Natural killer cell (primary cell): ENCODE measurements around the gene ASIC2. TPM values are rescaled to one million over a fixed set of nuclear protein-coding genes. Genes with fewer than 3 reads are reported as not detected.
"Not testable (repeated sequence)": the region's sequence is repeated elsewhere in the genome, so short reads cannot be mapped to it uniquely, and the experiment has no call there.

Experiments used
- ATAC-seq, 3 donors: fragments of 150-1000 bp in 2 of 3; fragments of 200-7000 bp in 1 of 3; cut with Tn5 transposase; 1 replicate in 1 of 3; 2 replicates in 2 of 3; pipeline ENCODE4 v1.10.0; 2021; ENCODE audit warnings: mild to moderate bottlenecking in 2 of 3, moderate library complexity in 2 of 3
- DNase-seq, 2 donors: peaks; one replicate each; pipeline versions ENCODE4 v3.0.0 to v3.0.0-alpha.2; 2013 to 2021; ENCODE audit warnings: mixed read lengths in 1 of 2
- H3K27ac ChIP-seq: one replicate; pipeline ENCODE4 v1.5.1; 2013; ENCODE audit warnings: mild to moderate bottlenecking, low read length
- H3K27me3 ChIP-seq: one replicate; pipeline ENCODE4 v1.6.1; 2013; ENCODE audit warnings: low read length; ENCODE audit not compliant: control insufficient read depth, insufficient read depth
- H3K36me3 ChIP-seq: one replicate; pipeline ENCODE4 v1.6.1; 2013; ENCODE audit warnings: low read length; ENCODE audit not compliant: control insufficient read depth, insufficient read depth
- H3K4me1 ChIP-seq: one replicate; pipeline ENCODE4 v1.6.1; 2013; ENCODE audit warnings: low read length; ENCODE audit not compliant: control insufficient read depth, insufficient read depth
- H3K4me3 ChIP-seq: one replicate; pipeline ENCODE4 v1.5.1; 2013; ENCODE audit warnings: low read length
- H3K9me3 ChIP-seq: one replicate; pipeline ENCODE4 v1.6.1; 2013; ENCODE audit warnings: low read length; ENCODE audit not compliant: control insufficient read depth, insufficient read depth
- H3K27ac Mint-ChIP-seq, 2 donors: one replicate each; pipeline ENCODE4 v1.8.0; 2022; ENCODE audit warnings: mild to moderate bottlenecking in 2 of 2, mixed read lengths in 2 of 2, moderate library complexity in 1 of 2
- H3K27me3 Mint-ChIP-seq, 2 donors: one replicate each; pipeline ENCODE4 v1.8.0; 2022; ENCODE audit warnings: low read depth in 2 of 2, mixed read lengths in 2 of 2
- H3K36me3 Mint-ChIP-seq: one replicate; pipeline ENCODE4 v1.8.0; 2022; ENCODE audit warnings: mixed read lengths
- H3K4me1 Mint-ChIP-seq, 2 donors: one replicate each; pipeline ENCODE4 v1.8.0; 2022; ENCODE audit warnings: mixed read lengths in 2 of 2
- H3K4me3 Mint-ChIP-seq: one replicate; pipeline ENCODE4 v1.8.0; 2022; ENCODE audit warnings: mild to moderate bottlenecking, moderate library complexity, mixed read lengths
- H3K9me3 Mint-ChIP-seq, 2 donors: one replicate each; pipeline ENCODE4 v1.8.0; 2022; ENCODE audit warnings: mixed read lengths in 2 of 2
- CTCF ChIP-seq: fragments of 200-600 bp; IDR thresholded peaks from one replicate; pipeline ENCODE4 v1.8.0; 2022; ENCODE audit warnings: antibody characterized with exemption
- WGBS: methylation state at CpG from one replicate; pipeline ENCODE4 v1.1.7; 2013; ENCODE audit warnings: missing lambda C conversion rate; ENCODE audit not compliant: insufficient coverage; 5-methylcytosine and 5-hydroxymethylcytosine counted together
- intact Hi-C: fragments of 100-400 bp; cut with micrococcal nuclease; formaldehyde crosslinking; loops from one replicate; pipeline ENCODE4 v1.14.2; 2022
- total RNA-seq, 4 donors: library from RNA; stranded (reverse); fragments of 120-200 nt in 1 of 4; gene quantifications; one replicate each; pipeline versions ENCODE4 v1.2.3 to v1.2.4, GENCODE V29; 2013 to 2022

ASIC2 gene
- total RNA-seq, 3 donors from 2014 or later (not counting 1 experiment from before 2014, with no cell fraction given), result not detected

GRCh38 chr17:32993977-32994376 is 299.1 kb downstream of the ASIC2 start:
- Mint-ChIP-seq H3K9me3 (peaks cover 0 to 2% of the 10 kb centered on the region in 2 donors), H3K27me3 (peaks cover 4 to 8% of the 10 kb centered on the region in 2 donors), H3K36me3 (no peaks in the 10 kb centered on the region), H3K27ac (no peak overlapping the region), H3K4me1 (peaks cover 5% of the 10 kb centered on the region in 2 donors), H3K4me3 (no peak overlapping the region)
- ATAC-seq, result no peak
- no peaks in the 10 kb centered on the region for H3K9me3 ChIP-seq
- WGBS, result 30% methylated on average over 7 of the region's 9 CpGs
- H3K27me3 ChIP-seq, result no peaks in the 10 kb centered on the region
- H3K4me1 ChIP-seq, result peaks cover 6% of the 10 kb centered on the region
- intact Hi-C loops, result no loop called here
- H3K27ac ChIP-seq, result no peak overlapping the region
- no peak for DNase-seq
- no peak for TF ChIP-seq CTCF
- H3K4me3 ChIP-seq, result no peak overlapping the region
- no peaks in the 10 kb centered on the region for H3K36me3 ChIP-seq

- H3K36me3 Mint-ChIP-seq, result peaks cover 8% of the 10 kb centered on the region
Observed at GRCh38 chr17:32992321-32993033, 300.6 kb downstream of the ASIC2 start.

DNA sequence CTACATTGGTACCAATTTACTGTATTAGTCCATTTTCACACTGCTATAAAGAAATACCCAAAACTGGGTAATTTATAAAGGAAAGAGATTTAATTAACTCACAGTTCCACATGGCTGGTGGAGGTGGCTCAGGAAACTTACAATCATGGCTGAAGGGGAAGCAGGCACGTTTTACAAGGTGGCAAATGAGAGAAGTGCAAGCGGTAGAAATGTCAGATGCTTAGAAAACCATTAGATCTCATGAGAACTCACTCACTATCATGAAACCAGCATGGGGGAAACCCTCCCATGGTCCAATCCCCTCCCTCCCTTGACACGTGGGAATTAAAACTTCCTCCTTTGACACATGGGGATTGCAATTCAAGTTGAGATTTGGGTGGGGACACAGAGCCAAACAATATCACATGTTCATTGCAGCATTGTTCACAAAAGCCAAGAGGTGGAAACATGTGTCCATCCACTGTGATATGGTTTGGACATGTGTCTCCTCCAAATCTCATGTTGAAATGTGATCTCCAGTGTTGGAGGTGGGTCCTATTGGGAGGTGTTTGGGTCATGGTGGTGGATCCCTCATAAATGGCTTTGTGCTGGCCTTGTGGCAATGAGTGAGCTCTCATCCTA is 304.5 kb downstream of the ASIC2 start:
- whole genome bisulfite sequencing, result 54% methylated on average over 3 of the region's 3 CpGs
- Mint-ChIP-seq H3K4me1 (no peaks in the 10 kb centered on the region), H3K36me3 (peaks cover 8% of the 10 kb centered on the region), H3K4me3 (no peak overlapping the region), H3K27ac (no peak overlapping the region), H3K9me3 (peaks cover 4 to 6% of the 10 kb centered on the region in 2 donors), H3K27me3 (peaks cover 3 to 14% of the 10 kb centered on the region in 2 donors)
- no peaks in the 10 kb centered on the region for H3K27me3 ChIP-seq
- ATAC-seq (no peak), DNase-seq (no peak)
- H3K27ac ChIP-seq, result no peak overlapping the region
- no peaks in the 10 kb centered on the region for H3K36me3 ChIP-seq
- peaks cover 3% of the 10 kb centered on the region for H3K9me3 ChIP-seq
- TF ChIP-seq CTCF, result no peak
- no peaks in the 10 kb centered on the region for H3K4me1 ChIP-seq
- intact Hi-C loops, result loop anchor here (10.0 kb wide), 1 partner anchor 56 kb away; no protein-coding TSS in a partner anchor
- H3K4me3 ChIP-seq, result no peak overlapping the region

More at GRCh38 chr17:32992321-32993033, 300.6 kb downstream of the ASIC2 start:
- Mint-ChIP-seq H3K9me3 (peaks cover 4 to 6% of the 10 kb centered on the region in 2 donors), H3K27ac (no peak overlapping the region), H3K27me3 (peaks cover 0 to 3% of the 10 kb centered on the region in 2 donors), H3K4me1 (no peaks in the 10 kb centered on the region), H3K4me3 (no peak overlapping the region)
- H3K9me3 ChIP-seq, result peaks cover 3% of the 10 kb centered on the region
- no peak for TF ChIP-seq CTCF
- WGBS, result 81% methylated on average over 13 of the region's 13 CpGs
- no peaks in the 10 kb centered on the region for H3K27me3 ChIP-seq
- intact Hi-C loops, result no loop called here
- no peaks in the 10 kb centered on the region for H3K4me1 ChIP-seq
- no peaks in the 10 kb centered on the region for H3K36me3 ChIP-seq
- no peak overlapping the region for H3K4me3 ChIP-seq
- no peak for DNase-seq
- no peak overlapping the region for H3K27ac ChIP-seq
- no peak for ATAC-seq

DNA sequence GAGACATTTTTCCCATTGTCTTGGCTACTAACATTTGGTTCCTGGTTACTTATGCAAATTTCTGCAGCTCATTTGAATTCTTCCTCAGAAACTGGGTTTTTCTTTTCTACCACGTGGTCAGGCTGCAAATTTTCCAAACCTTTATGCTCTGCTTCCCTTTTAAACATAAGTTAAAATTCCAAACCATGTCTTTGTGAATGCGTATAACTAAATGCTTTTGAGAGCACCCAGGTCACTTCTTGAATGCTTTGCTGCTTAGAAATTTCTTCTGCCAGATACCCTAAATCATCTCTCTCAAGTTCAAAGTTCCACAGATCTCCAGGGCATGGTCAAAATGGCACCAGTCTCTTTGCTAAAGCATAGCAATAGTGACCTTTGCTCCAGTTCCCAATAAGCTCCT is 305.2 kb downstream of the ASIC2 start:
- H3K4me1 Mint-ChIP-seq, ATAC-seq: not testable (repeated sequence)
- WGBS, result 64% methylated on average over 2 of the region's 2 CpGs

DNA sequence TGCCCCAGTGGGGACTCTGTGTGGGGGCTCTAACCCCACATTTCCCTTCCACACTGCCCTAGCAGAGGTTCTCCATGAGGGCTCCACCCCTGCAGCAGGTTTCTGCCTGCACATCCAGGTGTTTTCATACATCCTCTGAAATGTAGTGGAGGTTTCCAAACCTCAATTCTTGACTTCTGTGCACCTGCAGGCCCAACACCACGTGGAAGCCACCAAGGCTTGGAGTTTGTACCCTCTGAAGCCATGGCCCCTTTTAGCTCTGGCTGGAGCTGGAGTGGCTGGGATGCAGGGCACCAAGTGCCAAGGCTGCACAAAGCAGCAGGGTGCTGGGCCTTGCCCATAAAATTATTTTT is 305.7 kb downstream of the ASIC2 start:
- not testable (repeated sequence) for H3K4me3 Mint-ChIP-seq
- H3K27me3 Mint-ChIP-seq, result peaks cover 5 to 14% of the 10 kb centered on the region in 2 donors
- intact Hi-C loops, result loop anchor here (10.0 kb wide), 1 partner anchor 57 kb away; no protein-coding TSS in a partner anchor

More for the DNA sequence above, 305.2 kb downstream of the ASIC2 start:
- not testable (repeated sequence) for H3K9me3 ChIP-seq, H3K4me1 ChIP-seq, DNase-seq, H3K36me3 Mint-ChIP-seq, H3K27ac ChIP-seq, H3K36me3 ChIP-seq, H3K9me3 Mint-ChIP-seq, H3K4me3 ChIP-seq, H3K27ac Mint-ChIP-seq, H3K4me3 Mint-ChIP-seq, H3K27me3 ChIP-seq
- H3K27me3 Mint-ChIP-seq, result peaks cover 3 to 14% of the 10 kb centered on the region in 2 donors
- intact Hi-C loops, result loop anchor here (10.0 kb wide), 1 partner anchor 57 kb away; no protein-coding TSS in a partner anchor

More for the DNA sequence above, 305.7 kb downstream of the ASIC2 start:
- not testable (repeated sequence) for H3K36me3 Mint-ChIP-seq, H3K9me3 ChIP-seq, H3K4me1 Mint-ChIP-seq, H3K4me3 ChIP-seq, H3K36me3 ChIP-seq, H3K9me3 Mint-ChIP-seq, H3K27ac ChIP-seq, H3K4me1 ChIP-seq, DNase-seq, H3K27me3 ChIP-seq, ATAC-seq, H3K27ac Mint-ChIP-seq
- WGBS, result 35% methylated on average over 1 of the region's 1 CpG
